ENCODE data around the gene NAP1L4. TPM values are rescaled to one million over a fixed set of nuclear protein-coding genes. Genes with fewer than 3 reads are reported as not detected.

NAP1L4 gene
- total RNA-seq, 1 experiment from 2014 or later, result 144 TPM

GRCh38 chr11:2917842-2918490 is 74.2 kb downstream of the NAP1L4 start:
- peaks cover 20 to 23% of the 10 kb centered on the region in 2 experiments for H3K4me1 ChIP-seq (ENCODE audit: control insufficient read depth in 1 of 2, insufficient read depth in 2 of 2, low read length in 2 of 2)
- DNase-seq (ENCODE audit: low read depth, low spot score) (no peak), ATAC-seq (no peak)
- no peaks in the 10 kb centered on the region for H3K36me3 ChIP-seq (ENCODE audit: control insufficient read depth in 1 of 2, insufficient read depth in 2 of 2, low read length in 2 of 2)
- intact Hi-C loops (cut with micrococcal nuclease), result no loop called here
- no peak overlapping the region for H2AFZ ChIP-seq (ENCODE audit: low read depth, low read length, poor library complexity, severe bottlenecking)
- no peaks in the 10 kb centered on the region for H3K9me2 ChIP-seq (ENCODE audit: insufficient read depth)
- H3K9ac ChIP-seq (ENCODE audit: low read length), result no peak overlapping the region
- no peaks in the 10 kb centered on the region for H3K27me3 ChIP-seq (ENCODE audit: insufficient read depth, low read length)
- no peaks in the 10 kb centered on the region for H3K79me2 ChIP-seq (ENCODE audit: insufficient read depth, low read length)
- H3K4me3 ChIP-seq (replicated peaks in 1 of 2; ENCODE audit: low read depth in 1 of 2, low read length in 2 of 2), result no peak overlapping the region
- RAD21 ChIA-PET (ENCODE audit: low non-redundant PET in 1 of 2, low total read pairs in 2 of 2, uncharacterized antibody in 2 of 2, unreplicated experiment in 2 of 2), result no interaction called here
- no peaks in the 10 kb centered on the region for H3K9me3 ChIP-seq (ENCODE audit: control insufficient read depth in 1 of 2, insufficient read depth in 1 of 2, low read depth in 1 of 2, low read length in 2 of 2)
- no peak overlapping the region for H3K4me2 ChIP-seq (ENCODE audit: low read length)
- no TSS peak for BruUV-seq (replicated peaks)
- POLR2A ChIA-PET, result interaction anchor here (1.3 to 4.0 kb wide), 2 partner anchors 11 to 12 kb away, joined by 5 to 19 read pairs; partner anchors contain the start of gene PHLDA2
- TF ChIP-seq EGR1 (IDR thresholded peaks at IDR 0.05; ENCODE audit: low read depth) (no peak), EZH2phosphoT487 (IDR thresholded peaks at IDR 0.05; ENCODE audit: borderline replicate concordance) (no peak), SP1 (IDR thresholded peaks at IDR 0.05; ENCODE audit: low read depth) (no peak), REST (IDR thresholded peaks at IDR 0.05; ENCODE audit: low read depth) (no peak), ATF3 (IDR thresholded peaks at IDR 0.05) (no peak), MAX (IDR thresholded peaks at IDR 0.05) (no peak), SRF (IDR thresholded peaks at IDR 0.05; ENCODE audit: low read depth) (no peak), ZBTB33 (IDR thresholded peaks at IDR 0.05; ENCODE audit: extremely low read depth, insufficient replicate concordance, low read length) (no peak), ZNF274 (IDR thresholded peaks at IDR 0.05; ENCODE audit: low read depth, low read length) (no peak), EZH2 (IDR thresholded peaks at IDR 0.05) (no peak), YY1 (IDR thresholded peaks at IDR 0.05; ENCODE audit: extremely low read depth, insufficient replicate concordance, low read depth, low read length) (no peak), POLR2A (IDR thresholded peaks at IDR 0.05; ENCODE audit: borderline replicate concordance, extremely low read depth, insufficient read depth, insufficient read length) (no peak), TCF7L2 (IDR thresholded peaks at IDR 0.05; ENCODE audit: borderline replicate concordance, extremely low read depth, insufficient read depth, insufficient read length) (no peak), CTCF (IDR thresholded peaks at IDR 0.05 in 2 of 3, conservative IDR thresholded peaks at IDR 0.05 in 1 of 3; ENCODE audit: borderline replicate concordance in 1 of 3, insufficient read depth in 1 of 3, low read depth in 2 of 3, low read length in 2 of 3) (no peak), ELF1 (IDR thresholded peaks at IDR 0.05; ENCODE audit: borderline replicate concordance, low read depth) (no peak), FOSL1 (IDR thresholded peaks at IDR 0.05; ENCODE audit: low read depth) (no peak), CEBPB (IDR thresholded peaks at IDR 0.05; ENCODE audit: low read depth) (no peak), SIN3A (IDR thresholded peaks at IDR 0.05; ENCODE audit: low read depth) (no peak), RAD21 (IDR thresholded peaks at IDR 0.05; ENCODE audit: low read depth) (no peak)
- CTCF ChIA-PET, result no interaction called here
- no peak overlapping the region for H3K27ac ChIP-seq (ENCODE audit: low read depth, low read length)
- H4K20me1 ChIP-seq (ENCODE audit: insufficient read depth), result no peaks in the 10 kb centered on the region

Measured in HCT116 (cell line).